HepG2 (cell line): ENCODE results near the gene TRIM62. TPM values are rescaled to one million over a fixed set of nuclear protein-coding genes. Genes with fewer than 3 reads are reported as not detected.

Experiments used
- ATF7-NPFF ChIP-seq: sonication (generic); formaldehyde crosslinking; IDR thresholded peaks from 2 replicates; pipeline ENCODE4 v1.8.1; 2023; ENCODE audit warnings: mild to moderate bottlenecking, low read depth, missing genetic modification reagents, moderate library complexity
- CREM ChIP-seq, 2 experiments: sonication (generic) in 1 of 2; formaldehyde crosslinking in 1 of 2; IDR thresholded peaks; 2 replicates each; pipeline versions ENCODE4 v1.4.0 to v1.6.1; 2016 to 2020; ENCODE audit warnings: antibody characterized with exemption in 1 of 2, mild to moderate bottlenecking in 1 of 2, missing genetic modification reagents in 1 of 2
- DNMT1 ChIP-seq: sonication (generic); formaldehyde crosslinking; IDR thresholded peaks from 2 replicates; pipeline ENCODE4 v1.5.1; 2020; ENCODE audit warnings: mild to moderate bottlenecking, missing genetic modification reagents
- ETV5 ChIP-seq: IDR thresholded peaks from 2 replicates; pipeline ENCODE4 v1.6.1; 2018; ENCODE audit warnings: missing biosample characterization, missing genetic modification reagents, inconsistent platforms, borderline replicate concordance
- FOXA1 ChIP-seq, 2 experiments: fragments of 450-650 bp in 1 of 2; sonication (generic) in 1 of 2; formaldehyde crosslinking in 1 of 2; IDR thresholded peaks; 2 replicates each; pipeline versions ENCODE4 v1.4.0 to v1.6.1; 2016 to 2020; ENCODE audit warnings: missing genetic modification reagents in 1 of 2
- KDM1A ChIP-seq: IDR thresholded peaks from 2 replicates; pipeline ENCODE4 v1.6.1; 2016; ENCODE audit warnings: missing compliant biosample characterization
- MAFK ChIP-seq, 2 experiments: IDR thresholded peaks in 1 of 2; conservative IDR thresholded peaks in 1 of 2; 2 replicates each; pipeline ENCODE4 v1.6.1; 2011; ENCODE audit warnings: improper control_type of control experiment in 2 of 2, low read length in 2 of 2
- MIER3 ChIP-seq: IDR thresholded peaks from 2 replicates; pipeline ENCODE4 v1.6.1; 2016; ENCODE audit warnings: missing compliant biosample characterization, borderline replicate concordance
- PHF20 ChIP-seq: sonication (generic); formaldehyde crosslinking; IDR thresholded peaks from 2 replicates; pipeline ENCODE4 v1.5.0; 2020; ENCODE audit warnings: mild to moderate bottlenecking, missing genetic modification reagents
- RFX5 ChIP-seq: IDR thresholded peaks from 2 replicates; pipeline ENCODE4 v1.6.1; 2011; ENCODE audit warnings: low read depth, low read length, improper control_type of control experiment
- ZNF160 ChIP-seq: sonication (generic); formaldehyde crosslinking; IDR thresholded peaks from 2 replicates; pipeline ENCODE4 v1.8.0; 2022; ENCODE audit warnings: mild to moderate bottlenecking, inconsistent platforms, missing genetic modification reagents
- ZNF431 ChIP-seq: sonication (generic); formaldehyde crosslinking; IDR thresholded peaks from 2 replicates; pipeline ENCODE4 v1.9.0; 2022; ENCODE audit warnings: missing genetic modification reagents, low read depth, mild to moderate bottlenecking, borderline replicate concordance
- ZNF891 ChIP-seq: sonication (generic); formaldehyde crosslinking; IDR thresholded peaks from 2 replicates; pipeline ENCODE4 v1.5.0; 2020; ENCODE audit warnings: mild to moderate bottlenecking, missing genetic modification reagents
- polyA plus RNA-seq, 8 experiments: library from polyadenylated mRNA; depleted of rRNA in 3 of 8; stranded (reverse) in 7 of 8; unstranded in 1 of 8; fragments of >200 nt; fragmentation: Illumina TruSeq in 4 of 8; extraction: Trizol in 4 of 8; gene quantifications; 2 replicates each; pipeline versions ENCODE4 v1.2.1 to v1.2.3, GENCODE V29; 2011 to 2016; ENCODE audit warnings: low read depth in 4 of 8, missing spikeins in 1 of 8, mixed read lengths in 1 of 8; ENCODE audit not compliant: insufficient read depth in 1 of 8
- total RNA-seq, 5 experiments: library from RNA; depleted of rRNA; stranded (reverse); fragments of >200 nt; fragmentation: Illumina TruSeq; extraction: Trizol; gene quantifications; 2 replicates each; pipeline ENCODE4 v1.2.3, GENCODE V29; 2016; ENCODE audit warnings: low read depth in 1 of 5
- TF ChIP-seq, protein P1 (sequence below): sonication (generic); formaldehyde crosslinking; conservative IDR thresholded peaks from 2 replicates; pipeline ENCODE4 v1.8.0; 2022; ENCODE audit warnings: mild to moderate bottlenecking, moderate library complexity, missing genetic modification reagents
- TF ChIP-seq, protein P2 (sequence below): sonication (generic); formaldehyde crosslinking; IDR thresholded peaks from 2 replicates; pipeline ENCODE4 v1.4.0; 2020; ENCODE audit warnings: missing genetic modification reagents, borderline replicate concordance
- TF ChIP-seq, protein P3 (sequence below): sonication (generic); formaldehyde crosslinking; IDR thresholded peaks from 2 replicates; pipeline ENCODE4 v1.5.0; 2020; ENCODE audit warnings: mild to moderate bottlenecking, missing genetic modification reagents, borderline replicate concordance
- TF ChIP-seq, protein P4 (sequence below): sonication (generic); formaldehyde crosslinking; IDR thresholded peaks from 2 replicates; pipeline ENCODE4 v1.5.0; 2020; ENCODE audit warnings: mild to moderate bottlenecking, missing genetic modification reagents

Gene TRIM62
- total and polyA plus RNA-seq, 2 of the 13 experiments (the other 11 are each of a cell fraction or from before 2014, with no cell fraction given), result 0.53 to 0.57 TPM

DNA sequence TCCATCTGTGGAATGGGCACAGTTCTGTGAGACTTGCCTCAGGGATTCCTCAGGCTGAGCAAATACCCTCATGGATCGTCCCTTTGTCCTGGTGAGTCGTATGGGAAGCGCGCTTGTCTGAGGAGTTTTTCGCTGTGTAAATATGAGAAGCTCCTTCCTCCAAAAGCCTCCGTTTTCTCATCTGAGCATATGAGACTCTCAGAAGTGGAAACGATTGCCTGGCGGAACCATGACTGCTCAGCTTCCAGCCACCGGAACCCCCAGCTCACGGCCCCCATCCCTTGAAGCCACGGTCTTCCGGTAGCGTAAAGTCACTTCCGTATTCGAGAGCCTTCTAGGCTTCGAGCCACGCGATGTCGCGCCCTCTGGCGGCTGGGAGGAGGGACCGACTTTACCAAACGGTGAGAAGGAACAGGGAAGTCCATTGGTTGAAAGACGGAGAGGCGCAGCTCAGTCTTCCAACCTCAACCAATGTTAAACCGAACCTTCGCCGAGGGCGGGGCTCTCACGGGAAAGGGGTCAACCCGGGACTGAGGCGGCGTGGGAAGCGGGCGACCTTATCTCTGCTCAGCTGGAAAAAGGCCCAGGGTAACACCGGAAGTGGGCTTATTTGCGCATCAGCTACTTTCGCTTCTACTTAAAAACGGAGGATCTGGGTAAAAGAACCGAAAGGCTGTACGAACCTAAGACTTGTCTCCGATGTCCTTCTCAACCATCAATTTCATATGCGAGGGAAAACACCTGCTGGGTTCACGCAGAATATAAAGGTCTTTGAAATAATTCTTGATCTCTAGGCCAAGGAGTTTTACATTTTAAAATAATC is 54.6 kb downstream of the TRIM62 start (continued):
- TF ChIP-seq, protein P1, sequence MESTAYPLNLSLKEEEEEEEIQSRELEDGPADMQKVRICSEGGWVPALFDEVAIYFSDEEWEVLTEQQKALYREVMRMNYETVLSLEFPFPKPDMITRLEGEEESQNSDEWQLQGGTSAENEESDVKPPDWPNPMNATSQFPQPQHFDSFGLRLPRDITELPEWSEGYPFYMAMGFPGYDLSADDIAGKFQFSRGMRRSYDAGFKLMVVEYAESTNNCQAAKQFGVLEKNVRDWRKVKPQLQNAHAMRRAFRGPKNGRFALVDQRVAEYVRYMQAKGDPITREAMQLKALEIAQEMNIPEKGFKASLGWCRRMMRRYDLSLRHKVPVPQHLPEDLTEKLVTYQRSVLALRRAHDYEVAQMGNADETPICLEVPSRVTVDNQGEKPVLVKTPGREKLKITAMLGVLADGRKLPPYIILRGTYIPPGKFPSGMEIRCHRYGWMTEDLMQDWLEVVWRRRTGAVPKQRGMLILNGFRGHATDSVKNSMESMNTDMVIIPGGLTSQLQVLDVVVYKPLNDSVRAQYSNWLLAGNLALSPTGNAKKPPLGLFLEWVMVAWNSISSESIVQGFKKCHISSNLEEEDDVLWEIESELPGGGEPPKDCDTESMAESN, result peak; percentile 92
- TF ChIP-seq ZNF160 (CRISPR knock-in tag) (0 out of 2 replicates have a peak, but pooled peaks have one; percentile 7), ZNF891 (CRISPR knock-in tag) (peak; percentile 88), MAFK (conservative IDR thresholded peaks at IDR 0.05 in 1 of 2, IDR thresholded peaks at IDR 0.05 in 1 of 2; ENCODE audit: low read length in 2 of 2) (peak; percentile 91 to 92), RFX5 (0 out of 2 replicates have a peak, but pooled peaks have one; percentile 22), CREM (IDR thresholded peaks at IDR 0.05) (peak; percentile 92), CREM (CRISPR knock-in tag; IDR thresholded peaks at IDR 0.05) (no peak), MIER3 (CRISPR knock-in tag) (peak; percentile 95), ETV5 (CRISPR knock-in tag) (peak; percentile 90), DNMT1 (CRISPR knock-in tag) (0 out of 2 replicates have a peak, but pooled peaks have one; percentile 13), ATF7-NPFF (CRISPR knock-in tag) (peak; percentile 80; the same call in 1 of the 2 replicates), ZNF431 (CRISPR knock-in tag) (peak; percentile 77; the same call in 1 of the 2 replicates), FOXA1 (IDR thresholded peaks at IDR 0.05) (no peak), FOXA1 (CRISPR knock-in tag; IDR thresholded peaks at IDR 0.05) (peak; percentile 42; the same call in 1 of the 2 replicates), KDM1A (CRISPR knock-in tag) (peak; percentile 93), PHF20 (peak; percentile 99)
- TF ChIP-seq, protein P2, sequence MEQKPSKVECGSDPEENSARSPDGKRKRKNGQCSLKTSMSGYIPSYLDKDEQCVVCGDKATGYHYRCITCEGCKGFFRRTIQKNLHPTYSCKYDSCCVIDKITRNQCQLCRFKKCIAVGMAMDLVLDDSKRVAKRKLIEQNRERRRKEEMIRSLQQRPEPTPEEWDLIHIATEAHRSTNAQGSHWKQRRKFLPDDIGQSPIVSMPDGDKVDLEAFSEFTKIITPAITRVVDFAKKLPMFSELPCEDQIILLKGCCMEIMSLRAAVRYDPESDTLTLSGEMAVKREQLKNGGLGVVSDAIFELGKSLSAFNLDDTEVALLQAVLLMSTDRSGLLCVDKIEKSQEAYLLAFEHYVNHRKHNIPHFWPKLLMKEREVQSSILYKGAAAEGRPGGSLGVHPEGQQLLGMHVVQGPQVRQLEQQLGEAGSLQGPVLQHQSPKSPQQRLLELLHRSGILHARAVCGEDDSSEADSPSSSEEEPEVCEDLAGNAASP (CRISPR knock-in tag), result peak; percentile 98
- TF ChIP-seq, protein P3, sequence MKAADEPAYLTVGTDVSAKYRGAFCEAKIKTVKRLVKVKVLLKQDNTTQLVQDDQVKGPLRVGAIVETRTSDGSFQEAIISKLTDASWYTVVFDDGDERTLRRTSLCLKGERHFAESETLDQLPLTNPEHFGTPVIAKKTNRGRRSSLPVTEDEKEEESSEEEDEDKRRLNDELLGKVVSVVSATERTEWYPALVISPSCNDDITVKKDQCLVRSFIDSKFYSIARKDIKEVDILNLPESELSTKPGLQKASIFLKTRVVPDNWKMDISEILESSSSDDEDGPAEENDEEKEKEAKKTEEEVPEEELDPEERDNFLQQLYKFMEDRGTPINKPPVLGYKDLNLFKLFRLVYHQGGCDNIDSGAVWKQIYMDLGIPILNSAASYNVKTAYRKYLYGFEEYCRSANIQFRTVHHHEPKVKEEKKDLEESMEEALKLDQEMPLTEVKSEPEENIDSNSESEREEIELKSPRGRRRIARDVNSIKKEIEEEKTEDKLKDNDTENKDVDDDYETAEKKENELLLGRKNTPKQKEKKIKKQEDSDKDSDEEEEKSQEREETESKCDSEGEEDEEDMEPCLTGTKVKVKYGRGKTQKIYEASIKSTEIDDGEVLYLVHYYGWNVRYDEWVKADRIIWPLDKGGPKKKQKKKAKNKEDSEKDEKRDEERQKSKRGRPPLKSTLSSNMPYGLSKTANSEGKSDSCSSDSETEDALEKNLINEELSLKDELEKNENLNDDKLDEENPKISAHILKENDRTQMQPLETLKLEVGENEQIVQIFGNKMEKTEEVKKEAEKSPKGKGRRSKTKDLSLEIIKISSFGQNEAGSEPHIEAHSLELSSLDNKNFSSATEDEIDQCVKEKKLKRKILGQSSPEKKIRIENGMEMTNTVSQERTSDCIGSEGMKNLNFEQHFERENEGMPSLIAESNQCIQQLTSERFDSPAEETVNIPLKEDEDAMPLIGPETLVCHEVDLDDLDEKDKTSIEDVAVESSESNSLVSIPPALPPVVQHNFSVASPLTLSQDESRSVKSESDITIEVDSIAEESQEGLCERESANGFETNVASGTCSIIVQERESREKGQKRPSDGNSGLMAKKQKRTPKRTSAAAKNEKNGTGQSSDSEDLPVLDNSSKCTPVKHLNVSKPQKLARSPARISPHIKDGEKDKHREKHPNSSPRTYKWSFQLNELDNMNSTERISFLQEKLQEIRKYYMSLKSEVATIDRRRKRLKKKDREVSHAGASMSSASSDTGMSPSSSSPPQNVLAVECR (CRISPR knock-in tag), result peak; percentile 96; the same call in 1 of the 2 replicates
- TF ChIP-seq, protein P4, sequence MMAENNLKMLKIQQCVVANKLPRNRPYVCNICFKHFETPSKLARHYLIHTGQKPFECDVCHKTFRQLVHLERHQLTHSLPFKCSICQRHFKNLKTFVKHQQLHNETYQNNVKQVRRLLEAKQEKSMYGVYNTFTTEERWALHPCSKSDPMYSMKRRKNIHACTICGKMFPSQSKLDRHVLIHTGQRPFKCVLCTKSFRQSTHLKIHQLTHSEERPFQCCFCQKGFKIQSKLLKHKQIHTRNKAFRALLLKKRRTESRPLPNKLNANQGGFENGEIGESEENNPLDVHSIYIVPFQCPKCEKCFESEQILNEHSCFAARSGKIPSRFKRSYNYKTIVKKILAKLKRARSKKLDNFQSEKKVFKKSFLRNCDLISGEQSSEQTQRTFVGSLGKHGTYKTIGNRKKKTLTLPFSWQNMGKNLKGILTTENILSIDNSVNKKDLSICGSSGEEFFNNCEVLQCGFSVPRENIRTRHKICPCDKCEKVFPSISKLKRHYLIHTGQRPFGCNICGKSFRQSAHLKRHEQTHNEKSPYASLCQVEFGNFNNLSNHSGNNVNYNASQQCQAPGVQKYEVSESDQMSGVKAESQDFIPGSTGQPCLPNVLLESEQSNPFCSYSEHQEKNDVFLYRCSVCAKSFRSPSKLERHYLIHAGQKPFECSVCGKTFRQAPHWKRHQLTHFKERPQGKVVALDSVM (CRISPR knock-in tag), result peak; percentile 77
